Mesothelial cell of epicardium (in vitro differentiated cells): Measurements from ENCODE around the gene MUC4. TPM values are rescaled to one million over a fixed set of nuclear protein-coding genes. Genes with fewer than 3 reads are reported as not detected.
"Not testable (repeated sequence)": the region's sequence is repeated elsewhere in the genome, so short reads cannot be mapped to it uniquely, and the experiment has no call there.

Experiments used
- DNase-seq, 2 experiments: peaks; one replicate each; pipeline ENCODE4 v3.0.0; 2021; ENCODE audit warnings: low spot score in 2 of 2; ENCODE audit not compliant: unreplicated experiment in 2 of 2
- H3K27ac Mint-ChIP-seq: 2 replicates; pipeline ENCODE4 v1.8.0; 2021; ENCODE audit warnings: mixed read lengths
- H3K27me3 Mint-ChIP-seq: 2 replicates; pipeline ENCODE4 v1.8.0; 2021; ENCODE audit warnings: low read depth, mixed read lengths
- H3K36me3 Mint-ChIP-seq: 2 replicates; pipeline ENCODE4 v1.8.0; 2021; ENCODE audit warnings: mixed read lengths
- H3K4me1 Mint-ChIP-seq: 2 replicates; pipeline ENCODE4 v1.8.0; 2021; ENCODE audit warnings: mixed read lengths
- H3K4me3 Mint-ChIP-seq: 2 replicates; pipeline ENCODE4 v1.8.0; 2021; ENCODE audit warnings: mild to moderate bottlenecking, moderate library complexity, mixed read lengths
- H3K9me3 Mint-ChIP-seq: 2 replicates; pipeline ENCODE4 v1.8.0; 2021; ENCODE audit warnings: mixed read lengths
- CTCF ChIP-seq: fragments of 200-600 bp; sonication (generic); IDR thresholded peaks from one replicate; pipeline ENCODE4 v1.5.0; 2021; ENCODE audit warnings: antibody characterized with exemption; ENCODE audit not compliant: unreplicated experiment
- total RNA-seq: library from RNA; stranded (reverse); gene quantifications from 3 replicates; pipeline ENCODE4 v1.2.1, GENCODE V29; 2021

Gene MUC4
- total RNA-seq, 1 donor from 2014 or later: 0.96 TPM

- no peak overlapping the region for H3K4me3 Mint-ChIP-seq
- H3K36me3 Mint-ChIP-seq: no peaks in the 10 kb centered on the region
- H3K9me3 Mint-ChIP-seq: no peaks in the 10 kb centered on the region
- no peak overlapping the region for H3K27ac Mint-ChIP-seq
- no peak for DNase-seq
- TF ChIP-seq CTCF: no peak
- peaks cover 6% of the 10 kb centered on the region for H3K4me1 Mint-ChIP-seq
- peaks cover 17% of the 10 kb centered on the region for H3K27me3 Mint-ChIP-seq
Measured at GRCh38 chr3:195736866-195737490, 74.8 kb downstream of the MUC4 start.

- no peak for DNase-seq
- H3K36me3 Mint-ChIP-seq: no peaks in the 10 kb centered on the region
- H3K27ac Mint-ChIP-seq: no peak overlapping the region
- H3K27me3 Mint-ChIP-seq: peaks cover 3% of the 10 kb centered on the region
- no peak for TF ChIP-seq CTCF
- no peaks in the 10 kb centered on the region for H3K9me3 Mint-ChIP-seq
- H3K4me3 Mint-ChIP-seq: no peak overlapping the region
- peaks cover 9% of the 10 kb centered on the region for H3K4me1 Mint-ChIP-seq
Measured at GRCh38 chr3:195735036-195735695, 76.6 kb downstream of the MUC4 start.

DNA sequence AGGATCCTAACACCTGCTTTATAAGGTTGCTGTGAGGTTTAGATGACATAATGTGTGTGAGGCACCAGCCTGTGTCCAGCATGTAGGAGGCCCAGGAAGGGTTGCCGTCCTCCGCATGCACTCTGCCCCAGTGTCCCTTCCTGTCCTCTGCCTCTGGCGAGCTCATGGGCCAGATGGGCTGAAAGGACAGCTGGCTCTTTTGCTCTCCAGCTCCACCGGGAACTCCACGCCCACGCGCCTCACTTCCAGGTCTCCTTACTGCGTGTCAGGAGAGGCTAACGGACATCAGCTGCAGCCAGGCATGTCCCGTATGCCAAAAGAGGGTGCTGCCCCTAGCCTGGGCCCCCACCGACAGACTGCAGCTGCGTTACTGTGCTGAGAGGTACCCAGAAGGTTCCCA is 78.8 kb downstream of the MUC4 start:
- Mint-ChIP-seq H3K9me3 (no peaks in the 10 kb centered on the region), H3K27ac (no peak overlapping the region), H3K4me1 (peaks cover 15% of the 10 kb centered on the region), H3K4me3 (no peak overlapping the region), H3K36me3 (peaks cover 1% of the 10 kb centered on the region), H3K27me3 (no peaks in the 10 kb centered on the region)
- no peak for DNase-seq
- TF ChIP-seq CTCF: no peak

- TF ChIP-seq CTCF: no peak
- DNase-seq: no peak
- peaks cover 1% of the 10 kb centered on the region for H3K36me3 Mint-ChIP-seq
- no peaks in the 10 kb centered on the region for H3K27me3 Mint-ChIP-seq
- no peak overlapping the region for H3K4me3 Mint-ChIP-seq
- peaks cover 16% of the 10 kb centered on the region for H3K4me1 Mint-ChIP-seq
- no peak overlapping the region for H3K27ac Mint-ChIP-seq
- H3K9me3 Mint-ChIP-seq: no peaks in the 10 kb centered on the region
Measured at GRCh38 chr3:195731356-195731905, 80.3 kb downstream of the MUC4 start.

GRCh38 chr3:195729476-195730251 is 82.1 kb downstream of the MUC4 start:
- Mint-ChIP-seq H3K27me3 (no peaks in the 10 kb centered on the region), H3K4me1 (peaks cover 16% of the 10 kb centered on the region), H3K36me3 (peaks cover 1% of the 10 kb centered on the region), H3K9me3 (no peaks in the 10 kb centered on the region), H3K27ac (no peak overlapping the region), H3K4me3 (no peak overlapping the region)
- no peak for DNase-seq
- TF ChIP-seq CTCF: no peak

- H3K27me3 Mint-ChIP-seq, H3K27ac Mint-ChIP-seq, DNase-seq, H3K36me3 Mint-ChIP-seq, H3K4me3 Mint-ChIP-seq, H3K9me3 Mint-ChIP-seq: not testable (repeated sequence)
- peaks cover 16% of the 10 kb centered on the region for H3K4me1 Mint-ChIP-seq
Measured at GRCh38 chr3:195728789-195729188, 82.9 kb downstream of the MUC4 start.
